Activated CD8-positive, alpha-beta memory T cell treated with anti-CD3 and anti-CD28 coated beads for 24 hours (primary cell): ENCODE data around the gene SRP68.

Experiments used
- DNase-seq: peaks from one replicate; pipeline ENCODE4 v3.0.0-alpha.2; 2020

Gene SRP68

DNA sequence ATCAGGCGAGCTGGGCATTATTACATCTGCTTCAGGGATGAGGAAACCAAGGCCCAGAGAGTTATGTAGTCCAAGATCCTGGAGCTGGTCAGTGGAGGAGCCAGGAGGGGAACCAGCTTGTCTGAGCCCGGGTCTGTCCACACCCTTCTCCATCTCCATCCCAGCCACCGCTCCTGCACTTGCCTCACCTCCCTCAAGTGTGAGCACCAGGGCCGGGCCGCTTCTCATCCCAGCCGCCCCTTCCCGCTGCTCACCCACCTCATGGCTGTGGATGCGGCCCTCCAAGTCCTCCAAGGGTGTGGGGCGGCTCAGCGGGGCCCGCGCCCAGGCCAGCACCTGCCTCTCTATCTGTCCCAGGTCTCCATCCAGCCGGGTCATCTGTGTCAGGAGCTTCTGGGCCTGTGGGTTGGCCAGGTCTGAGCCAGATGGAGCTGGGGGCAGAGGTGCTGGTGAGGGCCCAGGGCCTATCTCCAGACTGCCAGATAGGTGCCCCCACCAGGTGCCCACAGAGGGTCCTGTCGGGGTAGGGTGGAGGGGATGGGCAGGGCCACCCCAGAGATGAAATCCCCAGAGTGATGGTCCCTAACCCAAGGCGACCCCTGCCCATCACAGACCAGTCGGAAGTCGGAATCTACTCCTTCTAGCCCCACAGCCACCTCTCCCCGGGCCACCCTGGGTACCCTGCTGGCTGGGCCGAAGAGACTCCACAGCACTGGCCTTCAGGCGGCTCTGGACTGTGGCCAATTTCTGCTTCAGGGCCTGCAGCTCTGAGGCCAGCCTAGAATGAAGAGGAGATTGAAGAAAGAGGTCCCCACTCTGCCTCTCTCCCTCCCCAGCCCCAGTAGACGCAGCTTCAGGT, 54.6 kb downstream of the SRP68 start:
- no peak for DNase-seq

DNA sequence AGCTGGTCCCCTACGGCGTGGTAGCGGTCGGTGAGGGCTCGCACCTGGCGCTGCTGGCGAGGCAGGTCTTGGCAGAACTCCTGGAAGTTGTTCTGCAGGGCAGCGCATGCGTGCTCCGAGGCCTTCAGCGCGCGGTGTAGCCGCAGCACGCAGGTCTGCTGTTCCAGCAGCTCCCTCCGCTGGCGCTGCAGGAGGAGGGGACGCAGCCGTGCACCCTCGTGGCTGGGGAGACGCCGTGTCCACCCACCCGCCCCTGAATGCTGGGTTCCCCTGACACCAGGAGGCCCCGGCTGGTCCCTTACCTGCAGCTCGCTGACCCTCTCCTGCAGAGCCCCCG, 57.4 kb downstream of the SRP68 start:
- DNase-seq = no peak

DNA sequence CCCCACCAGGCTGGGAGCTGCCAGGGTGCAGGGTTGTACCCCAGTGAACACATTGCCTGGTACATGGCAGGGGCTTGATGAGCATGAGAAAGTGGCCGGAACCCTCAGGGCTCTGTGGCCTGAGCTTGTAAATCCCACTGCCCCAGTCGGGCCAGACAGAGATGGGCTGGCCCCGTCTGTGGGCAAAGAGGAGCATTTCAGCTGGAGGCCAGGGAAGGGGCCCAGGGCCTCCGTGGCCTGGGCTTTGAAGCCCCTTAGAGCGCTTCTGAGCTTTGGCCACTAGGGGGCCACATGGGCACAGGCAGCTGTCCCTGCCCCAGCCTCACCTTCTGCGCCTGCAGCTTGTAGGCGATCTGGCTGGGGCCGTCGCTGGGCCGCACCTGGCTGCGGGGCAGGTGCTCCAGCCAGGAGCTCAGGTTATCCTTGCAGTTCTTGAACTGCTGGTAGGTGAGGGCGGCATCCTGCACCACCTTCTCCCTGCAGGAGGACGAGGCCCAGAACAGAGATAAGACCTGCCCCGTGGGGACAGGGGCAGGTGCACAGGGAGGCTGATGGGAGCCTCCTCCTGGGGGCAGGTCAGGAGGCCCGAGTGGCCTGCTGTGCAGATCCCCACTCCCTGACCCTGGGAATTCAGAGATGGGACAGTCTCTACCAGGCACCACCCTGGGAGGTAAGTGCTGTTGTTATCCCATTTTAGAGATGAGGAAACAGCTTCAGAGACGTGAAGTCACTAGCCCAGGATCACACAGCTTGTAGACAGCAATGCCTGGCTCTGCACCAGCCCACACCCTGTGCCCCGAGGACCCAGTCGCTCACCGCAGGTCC, 58.0 kb downstream of the SRP68 start:
- DNase-seq = peak; percentile 89

DNA sequence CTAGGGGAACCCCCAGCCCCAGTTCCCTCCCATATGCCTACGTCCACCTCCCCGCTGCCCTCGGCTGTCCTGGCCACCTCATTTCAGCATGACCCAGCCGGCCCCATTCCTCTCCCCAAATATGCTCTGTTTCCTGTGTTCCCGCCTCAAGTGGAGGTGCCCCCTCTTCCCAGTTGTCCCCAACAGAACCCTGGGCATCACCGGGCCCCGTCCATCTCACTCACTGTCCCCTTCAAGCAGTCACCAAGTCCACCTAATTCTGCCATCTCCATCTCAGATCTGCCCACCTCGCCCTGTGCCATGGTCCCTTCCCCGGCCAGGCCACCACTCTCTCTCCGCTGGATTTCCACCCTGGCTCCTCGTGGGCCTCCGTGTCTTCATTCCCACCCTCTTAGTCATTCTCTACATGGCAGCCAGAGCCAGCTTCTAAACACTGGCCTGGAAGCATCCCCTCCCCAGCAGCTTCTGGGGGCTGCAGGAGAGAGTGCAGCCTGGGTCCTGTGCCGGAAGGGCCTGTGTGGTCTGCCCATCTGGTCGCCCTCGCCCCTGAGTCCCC, 58.9 kb downstream of the SRP68 start:
- no peak for DNase-seq

DNA sequence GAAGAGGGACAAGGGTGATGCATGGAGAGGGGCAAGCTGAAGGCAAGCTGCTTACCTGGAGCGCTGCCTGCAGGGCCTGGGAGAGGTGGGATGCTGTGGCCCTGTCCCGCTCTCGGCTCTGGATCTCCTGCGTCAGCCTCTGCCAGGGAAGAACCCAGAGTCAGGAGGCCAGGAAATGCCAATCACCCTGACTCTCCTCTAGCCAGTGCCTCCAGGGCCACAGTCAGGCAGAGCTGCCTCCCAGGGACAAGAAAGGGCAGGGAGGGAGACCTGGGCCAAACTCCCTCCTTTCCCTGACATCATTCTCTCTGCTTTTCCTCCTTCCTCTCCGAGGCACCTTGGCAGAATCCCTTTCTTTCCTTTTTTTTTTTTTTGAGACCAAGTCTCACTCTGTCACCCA, 60.4 kb downstream of the SRP68 start:
- no peak for DNase-seq

DNA sequence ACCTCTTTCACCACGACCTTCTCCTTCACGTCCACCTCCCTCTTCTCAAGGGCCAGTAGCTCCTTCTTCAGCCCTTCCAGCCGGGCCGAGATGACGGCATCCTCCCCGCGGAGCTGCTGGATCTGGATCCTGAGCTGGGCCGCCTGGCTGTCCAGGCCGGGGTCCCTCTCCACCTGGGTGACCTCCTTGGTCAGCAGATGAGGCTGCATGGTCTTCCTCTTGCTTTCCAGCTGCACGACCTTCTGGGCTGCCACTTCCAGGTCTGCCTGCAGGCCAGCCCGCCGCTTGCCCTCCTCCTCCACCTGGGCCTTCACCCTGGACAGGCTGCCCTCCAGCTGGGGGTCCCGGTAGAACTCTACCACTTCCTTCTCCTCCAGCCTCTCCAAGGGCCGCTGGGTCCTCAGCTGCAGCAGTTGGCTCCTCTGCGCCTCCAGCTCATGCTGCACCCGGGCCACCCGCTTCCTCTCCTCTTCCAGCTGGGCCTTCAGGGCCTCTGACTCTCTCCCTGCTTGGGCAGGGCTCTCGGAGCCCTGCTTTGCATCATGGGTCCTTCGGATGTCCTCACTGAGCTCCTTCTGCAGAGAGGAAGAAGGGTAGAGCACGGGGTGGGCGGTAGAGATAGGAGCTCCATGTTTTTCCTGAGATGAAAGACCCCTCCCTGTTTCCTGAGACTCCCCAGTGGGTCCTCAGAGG, 62.2 kb downstream of the SRP68 start:
- no peak for DNase-seq

DNA sequence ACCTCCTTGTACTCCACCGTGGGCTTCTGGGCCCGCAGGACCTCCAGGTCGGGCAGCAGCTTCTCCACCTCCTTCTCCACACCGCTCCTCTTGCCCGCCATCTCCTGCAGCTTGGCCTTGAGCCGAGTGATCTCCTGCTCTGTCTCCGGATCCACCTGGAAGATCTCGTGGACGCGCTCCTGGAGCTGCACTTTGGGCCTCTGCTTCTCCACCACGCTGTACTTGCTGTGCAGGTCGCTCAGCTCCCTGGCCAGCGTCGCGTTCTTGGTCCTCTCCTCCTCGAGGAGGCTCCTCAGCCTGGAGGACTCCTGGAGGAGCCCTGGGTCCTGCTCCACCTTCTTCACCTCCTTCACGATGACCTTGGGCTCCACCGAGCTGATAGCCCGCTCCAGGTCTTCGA, 62.9 kb downstream of the SRP68 start:
- no peak for DNase-seq

DNA sequence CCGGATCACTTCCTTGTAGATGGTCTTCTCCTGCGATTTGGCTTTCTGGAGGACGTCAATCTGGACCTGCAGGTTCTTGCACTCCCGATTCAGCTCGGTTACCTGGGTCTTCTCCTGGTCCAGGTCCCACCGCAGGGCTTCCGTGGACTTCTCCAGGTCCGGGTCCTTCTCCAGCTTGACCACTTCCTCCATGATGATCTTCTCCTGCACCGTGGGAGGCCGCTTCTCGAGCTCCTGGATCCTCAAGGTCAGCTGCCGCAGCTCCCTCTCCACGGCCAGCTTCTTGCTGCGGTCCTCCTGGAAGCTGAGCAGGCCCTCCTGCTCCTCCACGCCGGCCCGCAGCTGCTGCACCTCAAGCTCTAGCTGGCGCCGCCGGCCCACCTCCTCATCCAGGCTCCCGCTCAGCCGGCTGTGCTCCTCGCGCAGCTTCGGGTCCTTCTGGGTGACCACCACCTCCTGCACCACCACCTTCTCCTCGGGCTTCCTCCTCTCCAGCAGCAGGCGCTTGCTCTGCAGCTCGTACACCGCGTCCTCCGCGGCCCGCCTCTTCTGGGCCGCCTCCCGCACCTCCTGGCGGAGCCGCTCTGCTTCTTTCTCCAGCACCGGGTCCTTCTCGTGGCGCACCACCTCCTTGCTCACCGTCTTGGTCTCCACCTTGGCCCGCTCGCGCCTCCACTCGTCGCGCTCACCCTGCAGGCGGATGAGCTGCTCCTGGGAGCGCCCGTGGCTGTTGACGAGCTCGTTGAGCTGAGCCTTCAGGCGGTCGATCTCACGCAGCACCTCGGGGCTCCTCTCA, 63.5 kb downstream of the SRP68 start:
- DNase-seq = no peak

DNA sequence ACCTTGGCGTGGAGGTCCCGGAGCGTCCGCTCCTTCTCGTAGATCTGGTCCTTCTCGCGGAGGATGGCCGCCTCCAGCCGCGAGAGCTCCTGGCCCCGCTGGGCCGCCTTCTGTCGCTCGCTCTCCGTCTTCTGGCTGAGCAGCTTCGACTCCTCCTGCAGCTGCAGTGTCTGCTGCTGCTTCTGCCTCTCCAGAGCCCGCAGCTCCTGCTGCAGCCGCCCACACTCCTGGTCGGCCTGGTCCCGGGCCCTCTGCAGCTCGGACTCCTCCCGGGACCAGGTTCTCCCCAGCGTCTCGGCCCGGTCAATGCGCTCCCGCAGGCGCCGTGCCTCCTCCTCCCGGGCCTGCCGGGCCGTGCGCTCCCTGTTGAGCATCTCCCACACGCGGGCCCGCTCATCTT, 64.1 kb downstream of the SRP68 start:
- no peak for DNase-seq

DNA sequence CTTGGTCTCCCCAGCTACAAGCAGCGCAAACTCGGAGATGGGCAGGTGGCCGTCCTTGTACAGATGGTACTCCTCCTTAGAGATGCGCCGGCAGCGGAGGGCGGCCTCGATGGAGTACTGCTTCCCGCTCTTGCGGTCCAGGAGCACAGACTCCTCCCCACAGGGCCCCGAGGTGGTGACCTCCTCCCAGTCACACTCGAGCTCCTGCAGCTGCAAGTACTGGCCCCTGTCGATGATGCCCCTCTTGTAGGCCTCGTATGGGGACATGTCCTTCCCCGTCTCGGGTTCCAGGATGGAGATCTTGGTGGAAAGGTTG, 64.5 kb downstream of the SRP68 start:
- no peak for DNase-seq

DNA sequence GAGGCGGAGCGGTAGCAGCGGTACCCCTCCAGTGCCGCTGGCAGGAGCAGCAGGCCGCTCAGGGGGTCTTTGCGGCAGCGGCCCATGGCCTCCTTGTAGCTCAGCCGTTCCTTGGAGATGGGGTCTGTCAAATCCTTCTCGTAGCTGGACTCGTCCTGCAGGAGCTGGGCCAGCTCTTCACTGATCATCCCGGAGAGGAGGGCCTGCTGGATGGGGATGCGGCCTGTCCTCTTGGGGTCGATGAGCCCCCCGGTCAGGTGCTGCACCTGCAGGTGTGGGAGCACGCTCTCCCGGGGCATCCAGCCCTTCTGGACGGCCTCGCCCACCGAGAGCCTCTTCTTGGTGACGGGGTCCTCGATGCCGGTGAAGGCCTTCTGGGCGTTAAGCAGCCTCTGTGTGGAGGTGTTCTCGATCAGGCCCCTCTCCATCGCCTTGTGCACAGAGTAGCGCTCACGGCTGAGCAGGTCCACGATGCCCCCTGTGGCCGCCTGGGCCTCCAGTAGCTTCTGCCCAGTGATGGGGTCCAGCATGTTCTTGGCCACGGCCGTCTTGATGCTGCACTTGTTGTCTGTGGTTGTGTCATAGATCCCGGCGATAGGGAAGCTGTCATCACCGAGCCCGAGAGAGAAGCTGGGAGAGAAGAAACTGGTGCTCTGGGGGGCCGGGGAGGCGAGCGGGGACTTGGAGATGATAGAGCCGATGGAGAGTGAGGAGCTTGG, 65.0 kb downstream of the SRP68 start:
- DNase-seq = no peak

DNA sequence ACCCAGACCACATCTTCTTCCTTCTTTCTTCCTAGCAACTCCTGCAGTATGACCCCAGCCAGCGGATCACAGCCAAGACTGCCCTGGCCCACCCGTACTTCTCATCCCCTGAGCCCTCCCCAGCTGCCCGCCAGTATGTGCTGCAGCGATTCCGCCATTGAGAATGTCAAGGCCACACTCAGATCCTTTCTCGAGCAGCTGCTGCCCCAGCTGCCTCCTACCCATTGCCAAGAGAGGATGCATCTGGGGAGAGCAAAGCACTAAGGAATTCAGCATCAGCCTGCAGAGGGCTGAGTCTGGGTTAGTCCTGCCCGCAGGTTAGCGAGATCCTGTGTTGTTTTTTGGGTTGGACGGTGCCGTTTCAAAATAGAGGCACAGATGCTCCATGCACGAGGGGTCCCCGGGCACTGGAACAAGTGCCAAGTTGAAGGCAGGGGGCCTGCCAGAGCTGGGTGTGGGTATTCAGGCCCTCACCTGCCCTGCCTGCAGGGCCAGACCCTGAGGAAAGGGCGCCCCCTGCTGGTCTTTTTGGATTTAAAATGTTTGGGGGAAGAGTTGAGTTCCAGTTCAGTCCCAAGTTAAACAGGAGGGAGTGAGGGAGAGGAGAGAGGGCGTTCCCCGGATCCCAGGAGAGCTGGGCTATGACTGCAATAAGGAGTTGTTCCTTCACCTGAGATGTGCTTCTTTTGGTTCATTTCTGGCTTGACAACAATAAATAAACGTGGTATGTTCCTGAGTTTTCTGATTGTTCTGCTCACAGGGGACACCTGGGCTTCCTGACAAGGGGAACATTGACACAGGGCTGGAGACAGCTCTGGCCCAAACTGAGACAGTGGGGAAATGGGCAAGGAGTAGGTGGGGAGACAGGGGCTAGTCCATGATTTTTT, 66.8 kb downstream of the SRP68 start:
- DNase-seq = peak; percentile 94

DNA sequence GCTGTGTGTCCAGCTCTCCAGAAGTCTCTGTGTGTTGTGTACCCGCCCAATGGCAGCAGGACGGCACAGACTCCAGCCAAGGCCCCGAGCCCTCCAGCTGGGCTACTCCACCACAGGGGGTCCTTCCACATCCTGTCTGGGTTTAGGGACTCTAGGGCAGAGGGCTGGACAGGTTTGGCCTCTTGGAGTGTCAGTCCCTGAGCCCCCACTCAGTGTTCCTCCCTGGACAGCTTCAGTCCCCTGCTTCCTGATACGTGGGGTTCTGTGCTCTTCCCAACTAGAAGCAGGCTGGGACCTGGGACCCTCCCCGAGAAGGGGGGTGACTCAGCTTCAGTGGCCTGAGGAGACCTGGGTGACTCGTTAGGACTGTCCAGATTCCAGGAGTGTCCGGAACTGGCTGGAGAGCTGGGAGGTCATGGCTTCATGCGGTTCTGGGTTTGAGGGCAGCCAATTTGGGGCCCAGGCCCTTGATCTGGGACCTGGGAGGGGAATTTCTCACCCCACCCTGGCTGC, 67.5 kb downstream of the SRP68 start:
- DNase-seq = no peak

DNA sequence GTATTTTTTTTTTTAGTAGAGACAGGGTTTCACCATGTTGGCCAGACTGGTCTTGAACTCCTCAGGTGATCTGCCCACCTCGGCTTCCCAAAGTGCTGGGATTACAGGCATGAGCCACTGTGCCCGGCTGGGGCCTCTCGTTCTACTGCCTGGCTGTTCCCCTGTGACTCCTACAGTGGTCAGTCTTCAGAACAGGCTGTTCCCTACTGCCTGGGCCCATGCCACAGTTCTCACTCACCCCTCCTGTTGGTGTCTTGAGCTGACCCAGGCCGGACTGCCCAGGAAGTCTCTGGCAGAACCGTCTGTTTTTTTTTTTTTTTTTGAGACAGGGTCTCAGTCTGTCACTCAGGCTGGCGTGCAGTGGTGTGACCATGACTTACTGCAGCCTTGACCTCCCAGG, 68.4 kb downstream of the SRP68 start:
- no peak for DNase-seq

DNA sequence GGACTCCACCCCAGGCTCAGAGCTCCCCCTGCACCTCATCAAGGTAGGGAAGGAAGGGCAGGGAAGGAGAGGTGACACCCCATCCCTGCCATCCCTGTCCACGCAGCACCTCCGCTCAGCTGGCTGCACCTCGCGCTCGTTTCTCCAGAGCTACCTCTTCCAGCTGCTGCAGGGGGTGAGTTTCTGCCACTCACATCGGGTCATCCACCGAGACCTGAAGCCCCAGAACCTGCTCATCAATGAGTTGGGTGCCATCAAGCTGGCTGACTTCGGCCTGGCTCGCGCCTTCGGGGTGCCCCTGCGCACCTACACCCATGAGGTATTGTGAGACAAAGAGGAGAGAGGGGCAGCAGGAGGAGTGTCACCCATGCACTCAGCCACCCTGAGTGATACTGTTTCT, 70.2 kb downstream of the SRP68 start:
- DNase-seq = no peak

DNA sequence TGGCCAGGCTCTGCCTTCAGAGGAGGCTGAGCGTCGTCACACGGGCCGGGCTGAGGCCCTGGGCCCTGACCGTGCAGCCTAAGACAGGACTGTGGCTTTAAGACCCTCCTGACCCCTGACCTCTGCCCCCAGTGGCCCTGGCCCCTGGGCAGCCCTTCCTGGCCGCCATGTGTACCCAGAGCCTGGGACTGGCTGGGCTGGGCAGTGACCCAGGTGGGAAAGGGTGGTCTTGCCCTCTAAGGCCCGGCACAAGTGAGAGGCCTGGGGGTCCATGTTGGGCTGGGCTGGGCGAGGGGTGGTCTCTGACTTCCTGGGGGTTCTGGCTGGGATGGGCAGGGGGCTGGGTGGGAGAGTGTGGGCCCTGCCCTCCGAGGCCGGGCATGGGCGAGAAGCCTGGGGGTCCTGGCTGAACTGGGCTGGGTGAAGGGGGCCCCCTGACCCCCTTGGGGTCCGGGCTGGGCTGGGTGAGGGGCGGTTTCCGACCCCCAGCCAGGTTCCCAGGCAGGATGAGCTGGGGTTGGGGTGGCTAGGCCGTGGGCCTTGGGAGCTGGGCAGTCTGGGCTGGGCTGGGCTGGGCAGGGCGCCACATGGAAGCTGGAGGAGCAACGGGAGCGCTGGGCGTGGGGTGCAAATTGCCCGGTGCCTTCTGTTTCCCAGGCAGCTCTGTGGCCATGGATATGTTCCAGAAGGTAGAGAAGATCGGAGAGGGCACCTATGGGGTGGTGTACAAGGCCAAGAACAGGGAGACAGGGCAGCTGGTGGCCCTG, 71.4 kb downstream of the SRP68 start, which contains the start of gene CDK3:
Gene CDK3, plus strand, starts transcription at position 101 of the 767 bp plus-strand sequence. Its CDS starts 571 bp downstream, at position 672.
- DNase-seq = no peak

DNA sequence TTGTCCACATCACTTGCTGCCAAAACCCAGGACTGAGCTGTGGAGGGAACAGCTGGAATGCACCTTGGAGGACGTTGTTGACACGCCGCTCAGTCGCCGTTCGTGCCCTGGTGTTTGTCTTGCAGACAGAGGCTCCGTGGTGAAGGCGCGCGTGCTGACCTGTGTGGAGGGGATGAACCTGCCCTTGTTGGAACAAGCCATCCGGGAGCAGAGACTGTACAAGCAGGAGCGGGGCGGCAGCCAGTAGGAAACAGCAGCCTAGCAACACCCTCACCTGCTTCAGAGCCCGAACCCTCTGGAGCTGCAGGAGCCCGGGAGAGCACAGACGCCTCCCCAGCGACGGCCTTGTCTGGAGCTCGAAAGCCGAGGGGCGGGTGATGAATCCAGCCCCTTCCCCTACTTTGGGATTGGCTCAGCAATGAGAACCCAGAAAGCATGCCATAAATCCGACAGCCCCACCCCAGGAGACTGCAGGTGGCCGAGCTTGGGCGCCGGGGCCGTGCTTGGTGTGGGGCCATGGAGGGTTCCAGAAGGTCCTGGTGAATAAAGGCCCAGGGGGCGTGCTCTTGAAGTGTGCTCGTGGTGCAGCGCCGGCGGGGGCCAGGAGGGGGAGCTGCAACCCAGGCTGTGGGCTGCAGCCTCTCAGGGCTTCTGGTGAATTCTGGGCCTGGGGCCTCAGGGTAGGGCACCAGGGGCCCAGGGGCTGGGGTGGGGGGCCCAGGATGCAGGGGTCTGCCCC, 72.1 kb downstream of the SRP68 start:
- DNase-seq = peak; percentile 84

DNA sequence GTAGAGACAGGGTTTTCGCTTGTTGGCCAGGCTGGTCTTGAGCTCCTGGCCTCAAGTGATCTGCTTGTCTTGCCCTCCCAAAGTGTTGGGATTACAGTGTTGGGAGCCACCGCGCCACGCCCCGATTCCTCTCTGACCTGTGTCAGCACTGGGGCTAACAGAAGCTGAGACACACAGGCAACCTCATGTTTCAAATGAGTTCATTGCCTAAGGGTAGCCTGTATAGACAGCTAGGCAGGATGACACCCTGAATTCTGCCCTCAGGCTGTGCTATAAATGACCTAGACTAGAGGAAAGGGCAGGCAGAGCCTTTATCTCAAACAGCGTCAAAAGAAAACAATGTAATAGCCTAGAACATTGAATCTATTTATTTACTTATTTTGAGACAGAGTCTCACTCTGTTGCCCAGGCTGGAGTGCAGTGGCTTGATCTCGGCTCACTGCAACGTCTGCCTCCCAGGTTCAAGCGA, 74.0 kb downstream of the SRP68 start:
- DNase-seq = no peak
